Body of pancreas (tissue), 4 donors: ENCODE results near the gene IFIH1. TPM values are rescaled to one million over a fixed set of nuclear protein-coding genes. Genes with fewer than 3 reads are reported as not detected.
A peak's percentile ranks its signal among the peaks of the same experiment; 100 is the strongest.

Experiments
- ATAC-seq: fragments of 150-250 bp; one replicate; pipeline ENCODE4 v1.9.1; 2016
- DNase-seq, 4 donors: peaks; one replicate each; pipeline ENCODE4 v3.0.0-alpha.2; 2019
- H3K27ac ChIP-seq, 4 donors: fragments of 200-600 bp; sonication (generic); 1 replicate in 3 of 4; 2 replicates in 1 of 4; pipeline versions ENCODE4 v1.5.1 to v1.6.1; 2016 to 2019; ENCODE audit warnings: mild to moderate bottlenecking in 1 of 4, mixed read lengths in 1 of 4, moderate library complexity in 1 of 4
- H3K27me3 ChIP-seq, 2 donors: fragments of 200-600 bp; sonication (generic); one replicate each; pipeline ENCODE4 v1.6.0; 2016; ENCODE audit warnings: mild to moderate bottlenecking in 1 of 2
- H3K36me3 ChIP-seq, 2 donors: fragments of 200-600 bp; sonication (generic); replicated peaks in 1 of 2; 2 replicates each; pipeline ENCODE4 v1.5.1; 2016; ENCODE audit warnings: low read depth in 2 of 2; ENCODE audit not compliant: insufficient read depth in 1 of 2
- H3K4me1 ChIP-seq: fragments of 200-600 bp; sonication (generic); one replicate; pipeline ENCODE4 v1.6.0; 2016
- H3K4me3 ChIP-seq, 2 donors: fragments of 200-600 bp; sonication (generic); 1 replicate in 1 of 2; 2 replicates in 1 of 2; pipeline ENCODE4 v1.5.1; 2016 to 2019
- H3K9me3 ChIP-seq, 3 donors: fragments of 200-600 bp; sonication (generic); 1 replicate in 2 of 3; 2 replicates in 1 of 3; pipeline ENCODE4 v1.5.1; 2016
- POLR2A ChIP-seq, 3 donors: fragments of 450-650 bp; IDR thresholded peaks; one replicate each; pipeline ENCODE4 v1.6.1; 2016; ENCODE audit warnings: antibody characterized with exemption in 3 of 3, mild to moderate bottlenecking in 2 of 3
- WGBS, 2 donors: methylation state at CpG; one replicate each; pipeline ENCODE4 v1.1.5; 2017; 5-methylcytosine and 5-hydroxymethylcytosine counted together
- intact Hi-C: fragments of 100-400 bp; cut with DNase I; formaldehyde crosslinking; loops from one replicate; pipeline ENCODE4 v1.15.1; 2023
- total RNA-seq, 2 donors: library from RNA; depleted of rRNA; stranded (reverse); fragments of >200 nt; gene quantifications; one replicate each; pipeline ENCODE4 v1.1.0, GENCODE V29; 2016
- TF ChIP-seq, protein P1 (sequence below), 7 experiments: fragments of 450-650 bp in 4 of 7; fragments of 200-600 bp in 3 of 7; sonication (generic) in 3 of 7; IDR thresholded peaks; one replicate each; pipeline ENCODE4 v1.5.1; 2016 to 2019; ENCODE audit warnings: antibody characterized with exemption in 7 of 7

IFIH1 gene
- 10 to 100 TPM; 12.5 to 13.2 TPM for total RNA-seq

DNA sequence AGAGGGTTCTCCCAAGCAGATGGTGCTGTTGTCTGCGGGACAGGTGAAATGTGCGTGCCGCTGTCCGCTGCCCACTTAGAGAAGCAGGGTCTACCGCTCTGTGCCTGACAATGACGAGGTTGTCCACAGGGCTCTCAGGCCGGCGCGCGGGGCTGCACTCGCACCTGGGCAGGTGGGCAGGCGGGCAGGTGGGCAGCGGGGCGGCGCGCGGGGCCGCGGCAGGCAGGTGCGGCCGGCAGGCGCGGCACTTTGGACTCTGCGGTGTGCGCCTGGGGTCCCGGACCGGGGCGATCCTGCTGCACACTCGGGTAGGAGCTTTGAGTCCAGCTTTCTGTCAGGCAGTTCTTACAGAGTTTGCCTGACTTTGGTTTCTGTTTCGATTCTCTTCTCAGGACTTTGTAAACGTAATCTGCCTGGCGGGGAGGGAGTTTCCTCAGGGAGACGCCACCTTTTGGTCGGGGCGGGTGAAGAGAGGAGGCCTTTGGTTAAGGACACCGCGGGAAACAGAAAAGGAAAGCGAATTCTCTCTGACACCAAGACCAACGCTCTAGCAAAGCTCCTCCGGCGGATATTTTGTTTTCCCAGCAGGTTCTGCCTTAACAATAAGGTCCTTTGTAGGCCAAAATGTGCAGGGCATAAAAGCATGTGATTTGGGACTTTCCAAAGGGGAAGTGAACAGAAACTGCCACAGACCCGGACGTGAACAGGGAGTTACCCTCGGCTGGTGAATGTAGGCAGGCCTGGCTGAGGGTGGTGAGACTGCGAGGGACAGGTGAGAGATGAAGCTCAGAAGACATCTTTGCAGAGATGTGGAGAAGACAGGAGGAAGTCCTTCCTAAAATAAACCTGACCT, at the start of gene IFIH1:
Gene IFIH1 (minus strand): TSS at position 357 of the 853 bp plus-strand sequence. CDS start 377 bp downstream, outside the sequence.
- peak within 1 kb of the TSS; percentile 91 to 97 (median 93) for H3K27ac ChIP-seq
- H3K27me3 ChIP-seq = no peaks in the 10 kb centered on the region
- H3K4me3 ChIP-seq = peak within 1 kb of the TSS; percentile 53 to 64
- H3K36me3 ChIP-seq = no peaks in the 10 kb centered on the region
- DNase-seq = peak; percentile 86 to 91 (median 88)
- peaks cover 43% of the 10 kb centered on the region for H3K4me1 ChIP-seq
- peak; percentile 95 for ATAC-seq
- intact Hi-C loops = no loop called here
- H3K9me3 ChIP-seq = no peaks in the 10 kb centered on the region
- 0 to 1% methylated on average over 16 to 45 of the region's 45 CpGs for WGBS, 2 donors
- TF ChIP-seq, protein P1, sequence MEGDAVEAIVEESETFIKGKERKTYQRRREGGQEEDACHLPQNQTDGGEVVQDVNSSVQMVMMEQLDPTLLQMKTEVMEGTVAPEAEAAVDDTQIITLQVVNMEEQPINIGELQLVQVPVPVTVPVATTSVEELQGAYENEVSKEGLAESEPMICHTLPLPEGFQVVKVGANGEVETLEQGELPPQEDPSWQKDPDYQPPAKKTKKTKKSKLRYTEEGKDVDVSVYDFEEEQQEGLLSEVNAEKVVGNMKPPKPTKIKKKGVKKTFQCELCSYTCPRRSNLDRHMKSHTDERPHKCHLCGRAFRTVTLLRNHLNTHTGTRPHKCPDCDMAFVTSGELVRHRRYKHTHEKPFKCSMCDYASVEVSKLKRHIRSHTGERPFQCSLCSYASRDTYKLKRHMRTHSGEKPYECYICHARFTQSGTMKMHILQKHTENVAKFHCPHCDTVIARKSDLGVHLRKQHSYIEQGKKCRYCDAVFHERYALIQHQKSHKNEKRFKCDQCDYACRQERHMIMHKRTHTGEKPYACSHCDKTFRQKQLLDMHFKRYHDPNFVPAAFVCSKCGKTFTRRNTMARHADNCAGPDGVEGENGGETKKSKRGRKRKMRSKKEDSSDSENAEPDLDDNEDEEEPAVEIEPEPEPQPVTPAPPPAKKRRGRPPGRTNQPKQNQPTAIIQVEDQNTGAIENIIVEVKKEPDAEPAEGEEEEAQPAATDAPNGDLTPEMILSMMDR (IDR thresholded peaks at IDR 0.05) = peak in 6 of 7 experiments; percentile 15 to 34 (median 28)
- peak; percentile 26 to 83 (median 79) for TF ChIP-seq POLR2A (IDR thresholded peaks at IDR 0.05)

DNA sequence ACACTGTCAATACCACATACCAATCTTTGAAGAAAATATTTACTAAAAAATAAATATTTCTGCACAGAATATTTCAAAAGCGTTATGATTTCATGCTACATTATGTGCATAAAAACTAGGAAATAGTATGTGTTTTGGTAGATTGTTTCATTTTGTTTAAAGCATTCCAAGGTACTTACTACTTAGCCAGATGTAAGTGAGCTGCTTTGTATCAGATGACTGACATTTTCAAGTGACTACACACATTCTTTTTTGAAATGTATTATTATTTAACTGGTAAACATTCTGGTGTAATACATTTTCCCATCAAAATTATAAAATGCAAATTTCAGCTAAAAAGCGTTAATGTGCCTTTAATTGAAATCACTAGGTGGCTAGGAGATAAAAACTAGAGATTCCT, 46.9 kb upstream of the IFIH1 start:
- no peak overlapping the region for H3K4me3 ChIP-seq
- TF ChIP-seq, protein P1 (IDR thresholded peaks at IDR 0.05) = no peak
- no peak for TF ChIP-seq POLR2A (IDR thresholded peaks at IDR 0.05)
- DNase-seq = no peak
- 66 to 73% methylated on average over 2 of the region's 2 CpGs for WGBS, 2 donors
- H3K27ac ChIP-seq = no peak overlapping the region
- H3K4me1 ChIP-seq = no peaks in the 10 kb centered on the region
- no peaks in the 10 kb centered on the region for H3K9me3 ChIP-seq
- H3K27me3 ChIP-seq = no peaks in the 10 kb centered on the region
- no peaks in the 10 kb centered on the region for H3K36me3 ChIP-seq
- ATAC-seq = no peak
- intact Hi-C loops = no loop called here

DNA sequence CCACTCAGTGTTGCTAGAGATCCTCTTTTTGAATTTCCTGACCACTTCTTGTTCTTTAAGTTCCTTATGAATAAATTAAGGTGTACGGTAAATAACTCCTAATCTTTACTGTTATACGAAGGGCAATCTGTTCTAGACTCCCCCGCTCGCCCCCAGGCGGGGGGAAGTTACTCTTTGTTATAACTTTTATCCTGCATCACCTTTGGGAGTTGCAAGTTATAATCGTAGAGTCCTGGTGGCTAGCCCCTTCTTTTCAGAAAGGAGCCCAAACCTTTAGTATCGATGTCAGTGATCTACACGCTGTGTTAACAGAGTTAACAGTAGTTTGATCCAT, 26.1 kb upstream of the IFIH1 start:
- Histone ChIP-seq H3K4me1 (peaks cover 9% of the 10 kb centered on the region), H3K4me3 (peak overlapping the region; percentile 1 to 83), H3K36me3 (no peaks in the 10 kb centered on the region), H3K27me3 (no peaks in the 10 kb centered on the region), H3K27ac (peak overlapping the region; percentile 77 to 97 (median 92)), H3K9me3 (no peaks in the 10 kb centered on the region)
- TF ChIP-seq, protein P1 (IDR thresholded peaks at IDR 0.05) = no peak
- no peak for TF ChIP-seq POLR2A (IDR thresholded peaks at IDR 0.05)
- WGBS, 2 donors = 0 to 1% methylated on average over 8 of the region's 8 CpGs
- DNase-seq (no peak), ATAC-seq (no peak)
- intact Hi-C loops = no loop called here

DNA sequence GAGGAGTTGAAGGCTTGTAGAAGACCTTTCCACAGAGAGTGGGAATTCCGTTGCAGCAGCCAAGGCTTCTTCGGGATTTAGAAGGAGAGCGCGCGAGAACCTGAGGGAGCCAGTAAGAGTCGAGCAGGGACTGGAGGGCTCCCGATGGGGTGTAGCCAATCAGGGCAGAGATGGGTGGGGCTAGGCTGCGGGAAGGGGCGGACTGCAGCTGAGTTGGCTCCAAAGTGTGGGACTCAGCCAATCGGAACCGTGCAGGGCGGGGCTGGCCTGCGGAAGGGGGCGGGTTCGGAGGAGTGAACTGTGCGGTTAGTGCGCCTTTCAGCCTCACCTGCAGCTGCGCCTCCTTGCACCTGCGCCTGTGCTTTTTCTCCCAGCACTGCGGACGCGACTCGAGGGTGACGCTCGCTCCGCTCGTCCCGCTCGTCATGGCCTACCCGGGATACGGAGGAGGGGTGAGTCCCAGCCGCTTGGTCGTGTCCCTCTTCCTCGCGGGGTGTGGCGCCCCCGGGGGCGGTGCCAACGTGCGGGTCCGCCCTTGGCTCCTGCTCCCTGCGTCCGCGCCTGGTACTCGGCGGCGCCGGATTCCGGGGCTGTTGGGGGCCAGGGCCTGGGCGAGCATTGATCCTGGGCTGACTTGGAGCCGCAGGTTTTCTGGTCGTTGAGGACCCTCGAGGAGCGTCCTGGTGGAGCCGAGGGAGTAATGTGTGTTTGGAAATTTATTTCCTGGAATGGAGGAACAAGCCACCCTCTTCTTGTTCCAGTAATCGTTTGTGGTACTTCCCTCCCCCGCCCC, 25.5 kb upstream of the IFIH1 start, which contains the start of gene GCA:
Gene GCA (plus strand): TSS at position 309 of the 793 bp plus-strand sequence. CDS start 117 bp downstream, at position 426.
- intact Hi-C loops = no loop called here

More for the DNA sequence above, 25.5 kb upstream of the IFIH1 start, which contains the start of gene GCA:
- TF ChIP-seq, protein P1 (IDR thresholded peaks at IDR 0.05) = peak in 4 of 7 experiments; percentile 24 to 41 (median 29)
- peak; percentile 82 to 94 (median 91) for TF ChIP-seq POLR2A (IDR thresholded peaks at IDR 0.05)
- Histone ChIP-seq H3K9me3 (no peaks in the 10 kb centered on the region), H3K4me3 (peak within 1 kb of the TSS; percentile 1 to 83), H3K27ac (peak within 1 kb of the TSS; percentile 77 to 97 (median 92)), H3K4me1 (peaks cover 9% of the 10 kb centered on the region), H3K36me3 (no peaks in the 10 kb centered on the region), H3K27me3 (no peaks in the 10 kb centered on the region)
- ATAC-seq (peak; percentile 99), DNase-seq (peak; percentile 98 to 99 (median 98))
- 1% methylated on average over 26 to 57 of the region's 57 CpGs for WGBS, 2 donors
